Stimulated activated CD8-positive, alpha-beta memory T cell treated with anti-CD3 and anti-CD28 coated beads, Interleukin-4, amount 100 ng/mL, for 24 hours (primary cell): Measurements from ENCODE around the gene RRP9.

Source experiments
- DNase-seq: peaks from one replicate; pipeline ENCODE4 v3.0.0-alpha.2; 2020; ENCODE audit warnings: low read depth

The RRP9 gene

DNA sequence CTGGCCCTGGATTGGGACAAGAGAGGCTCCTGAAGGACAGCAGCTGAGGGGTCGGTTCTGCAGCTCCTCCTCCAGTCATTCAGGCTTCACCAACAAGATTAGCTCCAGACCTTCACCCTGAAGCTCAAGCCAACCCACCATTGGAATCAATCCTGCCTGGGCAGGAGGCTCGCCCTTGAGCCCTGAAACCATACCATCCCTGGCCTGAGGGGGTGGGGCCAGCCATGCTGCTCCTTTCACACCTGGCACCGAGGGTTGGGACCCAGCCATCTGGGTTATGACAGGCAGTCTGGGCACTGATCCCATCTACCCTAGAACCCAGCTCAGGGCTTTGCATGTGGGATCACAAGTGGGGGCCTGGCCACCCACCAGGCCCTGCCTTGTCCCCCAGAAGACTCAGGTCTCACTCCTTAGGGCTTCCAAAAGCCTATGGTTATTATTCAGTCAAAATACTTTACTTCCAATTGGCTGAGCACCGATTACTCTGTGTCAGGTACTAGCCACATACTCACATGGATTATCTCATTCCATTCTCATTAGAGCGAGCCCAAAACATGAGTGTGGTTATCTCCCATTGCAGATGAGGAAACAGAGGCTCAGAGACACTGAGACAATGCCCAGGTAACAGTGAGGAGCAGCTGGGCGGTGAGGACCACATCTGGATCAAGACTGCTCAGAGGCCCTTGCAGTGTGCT, 29.0 kb upstream of the RRP9 start:
- no peak for DNase-seq

DNA sequence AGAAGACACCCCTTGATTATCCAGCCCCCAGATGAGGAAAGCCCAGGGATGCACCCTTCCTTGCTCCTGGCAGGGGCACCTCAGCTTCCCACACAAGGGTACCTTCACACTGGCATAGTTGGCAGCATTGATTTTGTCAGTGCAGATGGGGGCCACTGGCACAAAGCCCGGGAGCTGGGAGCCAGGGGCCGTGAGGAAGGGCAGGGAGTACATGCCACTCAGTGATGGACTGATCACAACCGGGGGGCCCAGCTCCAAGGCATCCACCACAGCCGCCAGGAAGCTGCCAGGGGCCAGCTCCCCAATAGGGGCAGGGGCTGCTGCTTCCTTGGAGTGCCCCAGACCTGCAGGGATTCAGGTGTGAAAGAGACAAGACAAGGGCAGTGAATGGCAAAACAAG, 28.1 kb upstream of the RRP9 start:
- no peak for DNase-seq

DNA sequence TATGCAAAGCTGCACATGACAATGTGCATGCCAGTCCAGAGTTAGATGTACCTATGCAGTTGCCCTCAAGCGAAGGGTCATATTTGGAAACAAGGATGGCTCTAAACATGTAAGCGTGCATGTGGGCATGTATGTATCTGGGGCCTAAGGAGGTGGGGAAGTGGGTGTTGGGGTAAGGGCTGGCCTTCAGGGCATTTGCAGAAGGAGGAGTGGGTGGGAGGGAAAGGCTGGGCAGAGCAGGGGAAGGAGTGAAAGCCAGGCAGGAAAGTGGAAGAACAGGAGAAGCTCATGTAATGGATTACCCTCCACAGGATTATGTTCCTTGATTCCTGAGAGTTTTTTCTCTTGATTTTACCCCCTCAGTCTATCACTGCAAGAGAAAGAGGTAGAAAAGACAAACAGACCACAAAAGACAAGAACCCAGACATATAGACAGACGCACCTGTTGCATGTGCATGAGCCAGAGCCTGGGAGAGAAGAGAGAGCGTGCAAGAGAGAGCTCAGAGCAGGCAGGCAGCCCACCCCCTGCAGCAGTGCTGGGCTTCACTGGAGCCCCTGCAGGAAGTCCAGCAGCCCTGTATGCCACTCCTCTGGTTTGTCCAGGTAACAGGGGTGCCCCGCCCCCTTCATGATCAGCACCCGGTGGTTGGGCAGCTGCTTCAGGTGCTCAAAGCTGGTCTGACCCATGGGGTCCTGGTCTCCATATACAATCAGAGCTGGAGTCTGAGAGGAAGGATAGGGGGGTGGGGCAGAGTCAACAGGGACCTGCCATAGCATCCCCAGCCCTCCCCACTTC, 27.4 kb upstream of the RRP9 start:
- no peak for DNase-seq

GRCh38 chr3:51968170-51968775, 26.6 kb upstream of the RRP9 start:
- DNase-seq, result no peak

DNA sequence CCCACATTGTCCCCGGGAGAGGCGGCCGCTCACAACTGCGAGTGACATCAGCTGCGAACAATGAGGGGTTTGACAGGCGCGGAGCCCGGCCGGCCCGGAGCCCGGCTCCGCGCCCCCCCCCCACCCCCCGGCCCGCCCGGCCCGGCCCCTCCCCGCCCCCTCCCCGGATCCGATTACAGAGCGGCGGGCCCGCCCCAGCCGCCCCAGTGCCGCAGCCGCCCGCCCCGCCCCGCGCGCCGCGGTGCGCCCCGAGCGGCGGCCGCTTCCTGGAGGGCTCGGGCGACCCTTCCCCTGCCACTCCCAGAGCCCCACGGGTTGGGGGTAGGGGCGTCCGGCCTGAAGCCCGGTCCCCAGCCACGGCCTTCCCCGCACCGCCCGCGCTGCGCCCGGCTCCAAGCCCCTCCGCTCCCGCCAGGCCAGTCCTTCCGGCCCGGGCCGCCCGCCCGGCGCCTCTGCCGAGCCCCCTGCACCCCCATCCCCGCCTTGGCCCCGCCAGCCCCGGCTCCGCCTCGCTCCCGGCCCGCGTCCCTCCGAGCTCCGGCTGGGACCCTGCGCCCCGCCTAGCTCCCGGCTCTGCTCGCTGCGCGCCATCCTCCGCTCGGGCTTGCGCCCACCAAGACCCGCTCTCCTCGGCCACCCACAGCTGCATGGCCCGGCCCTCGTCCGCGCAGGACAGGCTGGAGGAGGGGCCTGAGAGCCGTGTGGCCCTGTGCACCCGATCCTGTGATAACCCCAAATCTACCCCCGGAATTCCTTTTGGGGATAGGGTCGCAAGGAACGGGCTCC, 25.9 kb upstream of the RRP9 start, which contains the start of gene PCBP4:
Gene PCBP4 (minus strand): TSS at position 71 of the 786 bp plus-strand sequence. CDS start 6,214 bp downstream, outside the sequence.
- no peak for DNase-seq

- DNase-seq, result no peak
Measured at GRCh38 chr3:51966922-51967383, 25.2 kb upstream of the RRP9 start.

- DNase-seq, result no peak
Measured at GRCh38 chr3:51966486-51966885, 24.8 kb upstream of the RRP9 start.

- no peak for DNase-seq
Measured at GRCh38 chr3:51966016-51966415, 24.3 kb upstream of the RRP9 start.

- no peak for DNase-seq
Measured at GRCh38 chr3:51964521-51964920, 22.8 kb upstream of the RRP9 start.

DNA sequence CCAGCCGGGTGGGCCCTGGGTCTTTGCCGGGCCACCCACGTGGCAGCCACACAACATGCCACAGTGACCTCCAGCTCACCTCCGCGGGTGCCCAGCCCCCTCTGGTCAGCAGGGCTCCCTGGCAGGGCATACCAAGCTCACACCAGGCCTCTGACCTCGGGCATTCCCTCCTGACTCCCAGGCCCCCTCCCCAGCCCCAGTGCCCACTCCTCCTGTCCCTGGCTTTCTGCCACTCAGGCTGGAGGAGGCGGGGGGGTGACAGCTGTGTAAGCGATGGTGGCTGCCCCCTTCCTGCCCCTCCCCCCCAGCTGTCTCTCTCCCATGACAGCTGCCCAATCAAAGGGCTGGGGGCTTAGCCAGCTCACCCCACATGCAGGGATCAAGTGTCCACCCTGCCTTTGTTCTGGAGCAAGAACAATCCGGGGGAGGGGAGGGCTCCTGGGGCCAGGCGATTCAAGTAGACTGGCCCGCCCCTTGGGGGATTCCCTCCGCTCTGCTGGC, 22.3 kb upstream of the RRP9 start:
- no peak for DNase-seq

- DNase-seq, result no peak
Measured at GRCh38 chr3:51962854-51963530, 21.3 kb upstream of the RRP9 start.

DNA sequence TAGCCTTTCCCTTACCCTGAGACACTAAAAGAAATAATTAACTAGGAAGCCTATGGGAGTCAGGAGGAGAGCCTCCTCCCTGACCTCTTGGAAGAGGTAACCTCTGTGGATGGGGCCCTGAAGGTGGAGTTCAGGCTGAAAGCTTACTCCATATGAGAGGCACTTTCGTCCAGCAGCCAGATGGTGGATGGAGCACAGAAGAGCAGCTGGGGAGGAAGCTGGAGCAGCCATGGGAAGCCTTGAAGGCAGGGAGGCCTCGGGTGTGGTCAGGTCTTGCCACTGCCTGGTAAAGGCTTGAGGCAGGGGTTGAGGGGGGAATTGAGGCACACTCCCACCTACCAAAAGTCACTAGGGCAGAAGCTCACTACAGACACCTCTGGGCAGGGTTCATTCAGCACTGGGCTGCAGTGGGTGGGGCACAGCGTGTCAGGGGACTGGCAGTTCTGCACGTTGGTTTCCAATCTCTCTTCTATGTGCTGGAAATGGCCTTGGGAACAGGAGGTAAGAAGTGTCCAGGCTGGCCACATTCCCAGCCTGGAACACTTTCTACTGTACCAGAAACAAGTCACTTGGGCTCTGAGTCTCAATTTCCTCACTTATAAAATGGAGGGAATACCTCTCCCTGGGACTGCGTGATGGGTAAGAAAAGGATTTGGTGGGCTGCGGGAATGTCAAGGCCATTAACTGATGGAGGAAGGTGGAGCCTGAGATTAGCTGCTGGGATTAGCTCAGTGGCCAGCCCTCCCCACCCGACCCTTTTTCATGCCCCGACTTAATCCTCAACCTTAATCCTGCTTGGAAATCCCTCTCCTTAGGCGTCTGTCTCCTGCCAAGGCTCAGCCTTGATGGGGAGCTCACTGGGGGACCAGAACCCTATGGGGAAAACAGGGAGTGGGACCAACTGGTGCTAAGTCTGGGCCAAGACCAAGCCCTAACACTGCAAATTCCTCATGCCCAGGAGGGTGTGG, 20.2 kb upstream of the RRP9 start:
- no peak for DNase-seq

DNA sequence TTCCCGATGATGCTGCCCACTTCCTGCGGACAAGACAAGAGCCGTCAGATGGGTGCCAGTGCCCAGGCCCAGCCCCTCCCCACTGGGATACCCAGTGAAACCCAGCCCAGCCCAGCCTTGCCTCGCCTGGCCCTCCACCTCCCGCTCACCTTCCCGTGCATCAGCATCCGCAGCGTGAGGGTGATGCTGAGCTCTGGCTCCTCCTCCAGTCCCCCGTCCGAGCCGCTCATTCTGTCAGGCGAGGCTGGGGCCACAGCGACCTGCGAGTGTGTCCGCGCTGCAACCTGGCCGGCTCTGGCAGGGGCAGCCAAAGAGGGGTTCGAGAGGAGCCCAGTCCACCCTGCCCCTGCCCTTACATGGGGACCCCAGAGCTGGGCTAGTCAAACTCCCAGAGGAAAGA, 19.3 kb upstream of the RRP9 start:
- no peak for DNase-seq

DNA sequence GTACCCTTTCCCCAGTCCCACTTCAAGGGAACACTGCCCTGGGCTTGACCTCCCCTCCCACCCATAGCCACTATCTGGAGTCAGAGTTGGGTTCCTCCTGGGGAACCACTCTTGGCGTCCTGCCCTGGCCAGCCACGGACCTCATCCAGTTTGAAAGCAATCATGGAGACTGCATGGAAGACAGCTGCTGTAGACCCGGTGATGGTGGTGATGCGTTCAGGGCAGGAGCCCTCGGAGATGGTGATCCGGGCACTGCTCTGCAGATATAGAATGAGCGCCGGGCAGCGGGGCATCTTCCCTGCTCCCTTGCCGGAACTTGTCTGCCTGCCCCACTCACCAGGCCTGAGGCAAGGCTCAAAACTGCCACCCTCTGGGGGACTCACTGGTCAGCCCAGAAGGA, 18.7 kb upstream of the RRP9 start:
- no peak for DNase-seq

GRCh38 chr3:51959651-51960050, 17.9 kb upstream of the RRP9 start:
- no peak for DNase-seq

GRCh38 chr3:51958603-51959521, 17.2 kb upstream of the RRP9 start:
- DNase-seq, result no peak

DNA sequence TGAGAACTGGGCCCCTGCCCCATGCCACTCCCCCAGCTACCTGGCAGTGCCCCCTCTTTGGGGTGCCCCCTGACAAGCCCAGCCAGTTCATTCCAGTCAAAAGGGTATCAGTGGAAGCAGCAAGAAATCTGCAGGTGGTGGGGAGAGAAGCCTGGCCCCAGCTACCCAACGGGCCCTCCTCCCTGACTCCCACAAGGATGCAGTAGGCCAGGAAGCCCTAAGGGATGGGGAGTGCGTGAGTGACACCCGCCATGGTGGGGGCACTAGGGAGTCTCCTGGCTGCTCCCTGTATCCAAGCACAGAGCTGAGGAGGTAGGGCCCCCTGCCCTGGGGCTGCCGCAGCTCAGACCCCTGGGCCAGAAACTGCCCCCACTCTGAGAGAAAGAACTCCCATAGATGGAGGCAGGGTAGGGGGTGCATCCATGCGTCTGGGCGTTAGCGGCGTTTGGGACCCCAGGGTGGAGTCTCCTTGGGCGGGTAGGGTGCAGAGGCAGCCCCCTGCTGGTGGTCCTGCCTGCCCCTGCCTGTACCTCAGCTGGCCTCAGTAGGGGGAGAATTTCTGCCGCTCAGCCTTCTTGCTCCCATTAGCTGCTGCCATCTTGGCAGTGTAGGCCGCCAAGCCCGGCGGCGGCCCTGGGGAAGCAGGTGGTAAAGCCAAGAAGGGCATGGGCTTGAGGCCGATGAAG, 16.0 kb upstream of the RRP9 start:
- no peak for DNase-seq
